ENCODE measurements around the gene INSM2. TPM values are rescaled to one million over a fixed set of nuclear protein-coding genes. Genes with fewer than 3 reads are reported as not detected.

The INSM2 gene
- total RNA-seq, 3 donors from 2014 or later (not counting 1 experiment from before 2014, with no cell fraction given): not detected

DNA sequence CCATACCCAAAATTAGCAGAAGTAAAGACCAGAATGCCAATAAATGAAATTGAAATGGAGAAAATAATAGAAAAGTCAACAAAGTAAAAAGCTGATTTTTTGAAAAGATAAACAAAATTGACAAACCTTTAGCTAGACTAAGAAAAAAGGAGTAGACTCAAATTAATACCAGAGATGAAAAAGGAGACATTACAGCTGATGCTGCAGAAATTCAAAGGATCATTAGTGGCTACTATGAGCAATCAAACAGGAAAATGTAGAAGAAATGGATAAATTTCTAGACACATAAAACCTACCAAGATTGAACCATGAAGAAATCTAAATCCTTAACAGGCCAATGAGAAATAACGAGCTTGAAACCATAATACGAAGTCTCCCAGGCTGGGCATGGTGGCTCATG lies 34.8 kb upstream of the INSM2 start:
- DNase-seq: no peak
- Mint-ChIP-seq H3K36me3 (no peaks in the 10 kb centered on the region), H3K4me3 (no peak overlapping the region), H3K27ac (no peak overlapping the region), H3K4me1 (no peaks in the 10 kb centered on the region), H3K9me3 (no peaks in the 10 kb centered on the region), H3K27me3 (ENCODE audit: low read depth in 2 of 2) (peaks cover 21 to 58% of the 10 kb centered on the region in 2 donors)
- Histone ChIP-seq H3K27ac (ENCODE audit: low read length) (no peak overlapping the region), H3K4me1 (ENCODE audit: control insufficient read depth, insufficient read depth, low read length) (no peaks in the 10 kb centered on the region), H3K9me3 (ENCODE audit: control insufficient read depth, insufficient read depth, low read length) (no peaks in the 10 kb centered on the region), H3K36me3 (ENCODE audit: control insufficient read depth, insufficient read depth, low read length) (no peaks in the 10 kb centered on the region), H3K27me3 (ENCODE audit: control insufficient read depth, insufficient read depth, low read length) (no peaks in the 10 kb centered on the region), H3K4me3 (ENCODE audit: low read length) (no peak overlapping the region)
- TF ChIP-seq, protein P1, sequence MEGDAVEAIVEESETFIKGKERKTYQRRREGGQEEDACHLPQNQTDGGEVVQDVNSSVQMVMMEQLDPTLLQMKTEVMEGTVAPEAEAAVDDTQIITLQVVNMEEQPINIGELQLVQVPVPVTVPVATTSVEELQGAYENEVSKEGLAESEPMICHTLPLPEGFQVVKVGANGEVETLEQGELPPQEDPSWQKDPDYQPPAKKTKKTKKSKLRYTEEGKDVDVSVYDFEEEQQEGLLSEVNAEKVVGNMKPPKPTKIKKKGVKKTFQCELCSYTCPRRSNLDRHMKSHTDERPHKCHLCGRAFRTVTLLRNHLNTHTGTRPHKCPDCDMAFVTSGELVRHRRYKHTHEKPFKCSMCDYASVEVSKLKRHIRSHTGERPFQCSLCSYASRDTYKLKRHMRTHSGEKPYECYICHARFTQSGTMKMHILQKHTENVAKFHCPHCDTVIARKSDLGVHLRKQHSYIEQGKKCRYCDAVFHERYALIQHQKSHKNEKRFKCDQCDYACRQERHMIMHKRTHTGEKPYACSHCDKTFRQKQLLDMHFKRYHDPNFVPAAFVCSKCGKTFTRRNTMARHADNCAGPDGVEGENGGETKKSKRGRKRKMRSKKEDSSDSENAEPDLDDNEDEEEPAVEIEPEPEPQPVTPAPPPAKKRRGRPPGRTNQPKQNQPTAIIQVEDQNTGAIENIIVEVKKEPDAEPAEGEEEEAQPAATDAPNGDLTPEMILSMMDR (IDR thresholded peaks at IDR 0.05): no peak
- 92% methylated on average over 2 of the region's 2 CpGs for WGBS (ENCODE audit: insufficient coverage)
- no peak for ATAC-seq
- intact Hi-C loops (cut with micrococcal nuclease): no loop called here

DNA sequence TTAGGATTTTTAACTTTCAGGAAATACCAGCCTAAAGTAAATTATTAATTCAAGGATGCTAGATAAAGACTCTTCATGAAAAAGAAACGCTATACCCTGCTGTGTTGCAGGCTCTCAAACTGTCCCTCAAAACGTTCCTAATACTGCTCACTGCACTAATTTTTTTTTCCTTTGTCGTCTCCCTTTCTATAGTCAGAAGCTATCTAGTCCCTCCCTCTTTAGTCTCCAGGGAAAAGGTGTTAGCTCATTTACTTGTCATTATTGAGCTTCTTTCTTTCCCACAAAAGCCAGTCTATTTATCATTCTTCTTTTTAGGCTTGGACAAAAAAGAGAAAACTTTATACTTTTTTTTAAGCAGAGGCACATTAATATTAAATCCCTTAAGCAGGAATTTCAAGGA lies 30.3 kb upstream of the INSM2 start:
- ATAC-seq: no peak
- Mint-ChIP-seq H3K36me3 (no peaks in the 10 kb centered on the region), H3K4me3 (no peak overlapping the region)

DNA sequence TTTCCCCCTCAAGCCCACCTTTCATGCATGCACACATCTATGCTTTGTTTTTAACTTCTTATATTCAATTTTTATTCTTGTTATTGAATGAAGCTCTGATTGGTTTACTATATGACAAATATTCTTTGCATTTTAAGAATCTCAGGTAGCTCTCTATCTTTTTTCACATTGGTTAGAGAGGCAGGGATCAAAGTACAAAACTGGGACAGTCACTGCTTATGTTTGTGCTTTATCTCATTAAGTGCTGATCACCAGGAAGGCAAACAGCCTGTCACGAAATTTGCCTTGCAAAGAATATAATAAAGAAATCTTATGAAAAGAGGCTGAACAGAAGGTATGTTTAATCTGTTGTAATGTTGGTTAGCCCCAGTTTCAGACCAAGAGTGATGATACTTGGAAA lies 29.7 kb upstream of the INSM2 start:
- ATAC-seq: no peak
- H3K27me3 ChIP-seq (ENCODE audit: control insufficient read depth, insufficient read depth, low read length): no peaks in the 10 kb centered on the region
- Mint-ChIP-seq H3K9me3 (no peaks in the 10 kb centered on the region), H3K27ac (no peak overlapping the region), H3K4me3 (no peak overlapping the region), H3K4me1 (no peaks in the 10 kb centered on the region), H3K36me3 (no peaks in the 10 kb centered on the region), H3K27me3 (ENCODE audit: low read depth in 2 of 2) (peaks cover 16 to 46% of the 10 kb centered on the region in 2 donors)
- DNase-seq: no peak
- no peaks in the 10 kb centered on the region for H3K9me3 ChIP-seq (ENCODE audit: control insufficient read depth, insufficient read depth, low read length)
- H3K4me3 ChIP-seq (ENCODE audit: low read length): no peak overlapping the region
- intact Hi-C loops (cut with micrococcal nuclease): no loop called here
- H3K27ac ChIP-seq (ENCODE audit: low read length): no peak overlapping the region
- TF ChIP-seq, protein P1 (IDR thresholded peaks at IDR 0.05): no peak
- WGBS (ENCODE audit: insufficient coverage): 67% methylated on average over 1 of the region's 1 CpG
- H3K36me3 ChIP-seq (ENCODE audit: control insufficient read depth, insufficient read depth, low read length): no peaks in the 10 kb centered on the region
- H3K4me1 ChIP-seq (ENCODE audit: control insufficient read depth, insufficient read depth, low read length): no peaks in the 10 kb centered on the region

More for the DNA sequence above, 30.3 kb upstream of the INSM2 start:
- no peaks in the 10 kb centered on the region for H3K36me3 ChIP-seq (ENCODE audit: control insufficient read depth, insufficient read depth, low read length)
- peaks cover 17 to 46% of the 10 kb centered on the region in 2 donors for H3K27me3 Mint-ChIP-seq (ENCODE audit: low read depth in 2 of 2)
- TF ChIP-seq, protein P1 (IDR thresholded peaks at IDR 0.05): no peak
- no peak overlapping the region for H3K27ac Mint-ChIP-seq
- no peak overlapping the region for H3K4me3 ChIP-seq (ENCODE audit: low read length)
- intact Hi-C loops (cut with micrococcal nuclease): no loop called here
- no peaks in the 10 kb centered on the region for H3K27me3 ChIP-seq (ENCODE audit: control insufficient read depth, insufficient read depth, low read length)
- no peaks in the 10 kb centered on the region for H3K9me3 ChIP-seq (ENCODE audit: control insufficient read depth, insufficient read depth, low read length)
- H3K4me1 Mint-ChIP-seq: no peaks in the 10 kb centered on the region
- H3K9me3 Mint-ChIP-seq: no peaks in the 10 kb centered on the region
- H3K27ac ChIP-seq (ENCODE audit: low read length): no peak overlapping the region
- 66% methylated on average over 3 of the region's 3 CpGs for WGBS (ENCODE audit: insufficient coverage)
- DNase-seq: no peak
- no peaks in the 10 kb centered on the region for H3K4me1 ChIP-seq (ENCODE audit: control insufficient read depth, insufficient read depth, low read length)

DNA sequence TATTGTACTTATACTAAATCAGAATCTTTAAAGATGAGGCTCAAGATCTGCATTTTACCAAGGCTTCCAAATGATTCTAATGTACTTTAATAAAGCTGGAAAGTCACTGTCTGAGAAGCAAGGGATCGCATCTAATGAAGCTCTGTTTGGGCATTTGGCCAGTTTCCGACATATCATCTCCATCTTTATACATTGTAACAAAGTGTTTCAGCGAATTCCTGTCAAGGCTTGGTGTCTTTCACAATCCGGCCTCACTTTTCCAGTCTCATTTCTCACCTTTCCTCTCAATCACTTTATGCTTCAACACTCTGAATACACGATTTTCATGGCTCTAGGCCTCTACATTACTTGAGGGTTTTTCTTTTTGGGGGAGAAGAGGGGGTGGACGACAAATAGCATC lies 27.5 kb upstream of the INSM2 start:
- Mint-ChIP-seq H3K36me3 (no peaks in the 10 kb centered on the region), H3K27ac (no peak overlapping the region), H3K4me3 (no peak overlapping the region), H3K9me3 (no peaks in the 10 kb centered on the region), H3K4me1 (no peaks in the 10 kb centered on the region), H3K27me3 (ENCODE audit: low read depth in 2 of 2) (peaks cover 16 to 44% of the 10 kb centered on the region in 2 donors)
- 84% methylated on average over 4 of the region's 6 CpGs for WGBS (ENCODE audit: insufficient coverage)
- TF ChIP-seq, protein P1 (IDR thresholded peaks at IDR 0.05): no peak
- H3K27me3 ChIP-seq (ENCODE audit: control insufficient read depth, insufficient read depth, low read length): no peaks in the 10 kb centered on the region
- ATAC-seq (no peak), DNase-seq (no peak)
- no peak overlapping the region for H3K27ac ChIP-seq (ENCODE audit: low read length)
- H3K4me1 ChIP-seq (ENCODE audit: control insufficient read depth, insufficient read depth, low read length): no peaks in the 10 kb centered on the region
- H3K4me3 ChIP-seq (ENCODE audit: low read length): no peak overlapping the region
- intact Hi-C loops (cut with micrococcal nuclease): no loop called here
- no peaks in the 10 kb centered on the region for H3K9me3 ChIP-seq (ENCODE audit: control insufficient read depth, insufficient read depth, low read length)
- no peaks in the 10 kb centered on the region for H3K36me3 ChIP-seq (ENCODE audit: control insufficient read depth, insufficient read depth, low read length)
